Tibial nerve (tissue), 4 donors: ENCODE results near the gene OR10A5. TPM values are rescaled to one million over a fixed set of nuclear protein-coding genes. Genes with fewer than 3 reads are reported as not detected.

Experiments used
- DNase-seq, 2 donors: peaks; one replicate each; pipeline ENCODE4 v3.0.0-alpha.2; 2019; ENCODE audit warnings: low spot score in 2 of 2
- H3K27ac ChIP-seq, 4 donors: fragments of 200-600 bp; sonication (generic) in 3 of 4; one replicate each; pipeline ENCODE4 v1.5.1; 2017 to 2019; ENCODE audit warnings: mild to moderate bottlenecking in 1 of 4
- H3K27me3 ChIP-seq, 2 donors: fragments of 200-600 bp; sonication (generic) in 1 of 2; one replicate each; pipeline versions ENCODE4 v1.5.1 to v1.6.0; 2017 to 2019
- H3K36me3 ChIP-seq, 3 donors: fragments of 200-600 bp; sonication (generic); one replicate each; pipeline ENCODE4 v1.5.1; 2018 to 2019
- H3K4me1 ChIP-seq, 4 donors: fragments of 200-600 bp; sonication (generic) in 3 of 4; one replicate each; pipeline ENCODE4 v1.5.1; 2017 to 2019
- H3K4me3 ChIP-seq, 4 donors: fragments of 200-600 bp; sonication (generic) in 3 of 4; one replicate each; pipeline ENCODE4 v1.5.1; 2017 to 2019; ENCODE audit warnings: mild to moderate bottlenecking in 1 of 4, moderate library complexity in 1 of 4
- H3K9me3 ChIP-seq, 4 donors: fragments of 200-600 bp; sonication (generic) in 3 of 4; one replicate each; pipeline ENCODE4 v1.5.1; 2017 to 2019
- CTCF ChIP-seq, 5 experiments: fragments of 200-600 bp in 3 of 5; fragments of 450-650 bp in 2 of 5; sonication (generic) in 3 of 5; IDR thresholded peaks; one replicate each; pipeline ENCODE4 v1.5.1; 2016 to 2019; ENCODE audit warnings: antibody characterized with exemption in 5 of 5, mild to moderate bottlenecking in 3 of 5, moderate library complexity in 2 of 5
- EP300 ChIP-seq, 2 donors: sonication (generic); formaldehyde crosslinking; IDR thresholded peaks; one replicate each; pipeline ENCODE4 v1.6.1; 2017; ENCODE audit warnings: antibody characterized with exemption in 2 of 2, mild to moderate bottlenecking in 1 of 2
- POLR2A ChIP-seq, 2 donors: fragments of 450-650 bp; IDR thresholded peaks; one replicate each; pipeline ENCODE4 v1.6.1; 2017; ENCODE audit warnings: antibody characterized with exemption in 2 of 2, mild to moderate bottlenecking in 2 of 2, moderate library complexity in 2 of 2
- WGBS, 2 donors: methylation state at CpG; one replicate each; pipeline ENCODE4 v1.1.5; 2018; 5-methylcytosine and 5-hydroxymethylcytosine counted together
- total RNA-seq, 4 donors: library from RNA; depleted of rRNA; stranded (reverse); fragments of >200 nt; gene quantifications; one replicate each; pipeline ENCODE4 v1.1.0, GENCODE V29; 2016

Gene OR10A5
- total RNA-seq, 4 donors from 2014 or later: not detected

- WGBS, 2 donors: 77 to 90% methylated on average over 1 of the region's 1 CpG
Observed at GRCh38 chr11:6889835-6890234, 44.4 kb downstream of the OR10A5 start.

GRCh38 chr11:6892400-6892799 is 46.9 kb downstream of the OR10A5 start, which contains the start of gene OR2D2:
Gene OR2D2 (minus strand): TSS chr11:6892500. CDS start chr11:6892500, 0 bp downstream.
- Histone ChIP-seq H3K27ac (no peak within 1 kb of the TSS), H3K4me3 (no peak within 1 kb of the TSS), H3K27me3 (no peaks in the 10 kb centered on the region), H3K9me3 (peaks cover 0 to 3% (median 0%) of the 10 kb centered on the region in 4 donors), H3K36me3 (no peaks in the 10 kb centered on the region), H3K4me1 (no peaks in the 10 kb centered on the region)
- DNase-seq: no peak
- WGBS, 2 donors: 83 to 94% methylated on average over 2 of the region's 2 CpGs
- TF ChIP-seq EP300 (IDR thresholded peaks at IDR 0.05): no peak
- no peak for TF ChIP-seq POLR2A (IDR thresholded peaks at IDR 0.05)
- no peak for TF ChIP-seq CTCF (IDR thresholded peaks at IDR 0.05)

More at GRCh38 chr11:6889835-6890234, 44.4 kb downstream of the OR10A5 start:
- H3K4me3 ChIP-seq: no peak overlapping the region
- H3K4me1 ChIP-seq: no peaks in the 10 kb centered on the region
- no peaks in the 10 kb centered on the region for H3K36me3 ChIP-seq
- H3K27me3 ChIP-seq: no peaks in the 10 kb centered on the region
- H3K9me3 ChIP-seq: peaks cover 0 to 3% (median 0%) of the 10 kb centered on the region in 4 donors
- H3K27ac ChIP-seq: no peak overlapping the region
- TF ChIP-seq POLR2A (IDR thresholded peaks at IDR 0.05) (no peak), CTCF (IDR thresholded peaks at IDR 0.05) (no peak), EP300 (IDR thresholded peaks at IDR 0.05) (no peak)
- DNase-seq: no peak

GRCh38 chr11:6894097-6894496 is 48.6 kb downstream of the OR10A5 start:
- no peak overlapping the region for H3K27ac ChIP-seq
- H3K4me1 ChIP-seq: no peaks in the 10 kb centered on the region
- no peaks in the 10 kb centered on the region for H3K9me3 ChIP-seq
- no peak for DNase-seq
- no peaks in the 10 kb centered on the region for H3K36me3 ChIP-seq
- H3K27me3 ChIP-seq: no peaks in the 10 kb centered on the region
- no peak overlapping the region for H3K4me3 ChIP-seq
- TF ChIP-seq POLR2A (IDR thresholded peaks at IDR 0.05): no peak

DNA sequence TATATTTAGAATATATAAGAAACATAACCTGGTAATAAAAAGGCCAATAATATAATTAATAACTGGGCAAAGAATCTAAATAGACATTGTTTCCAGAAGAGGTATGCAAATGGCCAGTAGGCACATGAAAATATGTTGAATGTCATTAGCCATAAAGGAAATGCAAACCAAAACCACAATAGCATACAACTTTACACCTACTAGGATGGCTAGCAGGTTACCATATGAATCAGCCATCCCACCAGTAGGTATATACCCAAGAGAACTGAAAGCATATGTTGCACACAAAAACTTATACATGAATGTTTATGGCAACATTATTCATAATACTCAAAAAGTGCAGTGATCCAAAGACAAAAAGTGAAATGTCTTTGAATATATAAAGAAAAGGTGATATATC is 49.5 kb downstream of the OR10A5 start:
- H3K27ac ChIP-seq: no peak overlapping the region
- H3K27me3 ChIP-seq: no peaks in the 10 kb centered on the region
- H3K36me3 ChIP-seq: no peaks in the 10 kb centered on the region
- no peak for DNase-seq
- no peaks in the 10 kb centered on the region for H3K4me1 ChIP-seq
- no peak for TF ChIP-seq EP300 (IDR thresholded peaks at IDR 0.05)
- TF ChIP-seq POLR2A (IDR thresholded peaks at IDR 0.05): no peak
- TF ChIP-seq CTCF (IDR thresholded peaks at IDR 0.05): no peak
- H3K9me3 ChIP-seq: no peaks in the 10 kb centered on the region
- no peak overlapping the region for H3K4me3 ChIP-seq

Other genes starting within 250 kb of the OR10A5 start
- gene RRP8, start 242.1 kb upstream of the OR10A5 start, total RNA-seq: 10 to 100 TPM; 13.9 to 34.1 (median 18.2) TPM
- 100 to 1,000 TPM; 139 to 148 (median 140) TPM for gene ILK, start 241.9 kb upstream of the OR10A5 start, total RNA-seq
- gene TAF10, start 233.5 kb upstream of the OR10A5 start, total RNA-seq: 100 to 1,000 TPM; 148 to 235 (median 155) TPM
- 10 to 100 TPM; 45.6 to 81.3 (median 58.0) TPM for gene TPP1, start 226.3 kb upstream of the OR10A5 start, total RNA-seq
- gene DCHS1, start 189.9 kb upstream of the OR10A5 start, total RNA-seq: 10 to 100 TPM; 12.6 to 27.8 (median 20.1) TPM
- gene MRPL17, start 162.3 kb upstream of the OR10A5 start, total RNA-seq: 10 to 100 TPM; 17.3 to 24.6 (median 21.6) TPM
- under 1 TPM in 2 of 4 donors, not detected in 2; 0.22 to 0.90 TPM for gene OR2AG2, start 73.7 kb upstream of the OR10A5 start, total RNA-seq
- gene OR2AG1, start 62.7 kb upstream of the OR10A5 start, total RNA-seq: not detected
- under 1 TPM in 1 of 4 donors, not detected in 3; 0.60 TPM for gene OR6A2, start 46.0 kb upstream of the OR10A5 start, total RNA-seq
- gene OR10A2, start 17.4 kb downstream of the OR10A5 start, total RNA-seq: not detected
- not detected for gene OR10A4, start 30.9 kb downstream of the OR10A5 start, total RNA-seq
- gene OR2D2, start 46.8 kb downstream of the OR10A5 start, total RNA-seq: not detected
- gene OR2D3, start 75.3 kb downstream of the OR10A5 start, total RNA-seq: not detected
- 1 to 10 TPM in 2 of 4 donors, under 1 TPM in 2; 0.20 to 2.6 (median 1.1) TPM for gene ZNF215, start 80.7 kb downstream of the OR10A5 start, total RNA-seq
- 1 to 10 TPM; 4.8 to 7.2 (median 5.9) TPM for gene ZNF214, start 174.7 kb downstream of the OR10A5 start, total RNA-seq
- 1 to 10 TPM in 1 of 4 donors, under 1 TPM in 2, not detected in 1; 0.30 to 1.3 (median 0.59) TPM for gene NLRP14, start 174.8 kb downstream of the OR10A5 start, total RNA-seq
- gene RBMXL2, start 243.3 kb downstream of the OR10A5 start, total RNA-seq: 1 to 10 TPM in 1 of 4 donors, not detected in 3; 3.5 TPM